NB4 (cell line): Measurements from ENCODE around the gene CSF1R.

Source experiments
- DNase-seq: peaks from one replicate; pipeline ENCODE4 v3.0.0; 2010; ENCODE audit warnings: low read depth
- H3K4me3 ChIP-seq: one replicate; pipeline ENCODE4 v1.5.1; 2011; ENCODE audit warnings: mild to moderate bottlenecking, low read depth, low read length, moderate library complexity
- MYC ChIP-seq: IDR thresholded peaks from 2 replicates; pipeline ENCODE4 v1.6.1; 2011; ENCODE audit warnings: low read depth, low read length
- POLR2A ChIP-seq: IDR thresholded peaks from 2 replicates; pipeline ENCODE4 v1.6.1; 2011; ENCODE audit warnings: mild to moderate bottlenecking; ENCODE audit not compliant: insufficient read length; ENCODE audit errors: extremely low read depth
- TF ChIP-seq, protein P1 (sequence below): IDR thresholded peaks from one replicate; pipeline ENCODE4 v1.5.1; 2012; ENCODE audit warnings: low read depth, low read length
- TF ChIP-seq, protein P2 (sequence below): IDR thresholded peaks from 2 replicates; pipeline ENCODE4 v1.6.1; 2011; ENCODE audit warnings: low read depth, low read length

Gene CSF1R

DNA sequence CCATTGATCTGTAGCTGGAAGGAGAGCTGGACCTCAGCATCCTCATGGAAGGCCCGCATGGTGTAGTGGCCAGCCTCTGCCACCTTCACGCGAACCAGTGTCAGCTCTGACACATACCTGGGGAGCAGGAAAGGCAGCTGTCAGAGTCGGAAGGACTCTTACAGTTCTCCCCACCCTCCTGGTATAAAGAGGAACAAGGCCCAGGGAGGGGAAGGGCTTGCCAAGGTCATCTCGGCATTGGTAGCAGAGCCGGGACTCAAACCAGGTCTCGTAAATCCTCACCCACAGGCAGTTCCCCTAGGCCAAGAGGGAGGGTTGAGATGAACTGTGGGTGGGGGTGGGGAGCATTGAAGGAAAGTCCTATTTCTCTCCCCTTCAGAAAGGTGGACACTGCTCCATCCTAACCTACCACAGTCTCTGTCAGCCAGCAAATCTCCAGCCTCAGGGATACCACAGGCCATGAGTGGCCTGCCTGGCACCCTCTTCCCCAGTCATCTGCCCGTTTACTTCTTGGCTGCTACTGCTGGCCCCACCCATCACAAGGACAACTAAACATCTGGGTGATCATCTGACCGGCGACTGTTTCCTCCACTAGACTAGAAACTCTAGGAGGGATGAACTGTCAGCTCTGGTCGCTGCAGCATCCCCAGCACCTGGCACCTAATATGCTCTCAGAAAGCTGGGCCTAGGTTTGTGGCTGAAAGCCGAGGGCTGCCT is 45.8 kb upstream of the CSF1R start:
- TF ChIP-seq, protein P1, sequence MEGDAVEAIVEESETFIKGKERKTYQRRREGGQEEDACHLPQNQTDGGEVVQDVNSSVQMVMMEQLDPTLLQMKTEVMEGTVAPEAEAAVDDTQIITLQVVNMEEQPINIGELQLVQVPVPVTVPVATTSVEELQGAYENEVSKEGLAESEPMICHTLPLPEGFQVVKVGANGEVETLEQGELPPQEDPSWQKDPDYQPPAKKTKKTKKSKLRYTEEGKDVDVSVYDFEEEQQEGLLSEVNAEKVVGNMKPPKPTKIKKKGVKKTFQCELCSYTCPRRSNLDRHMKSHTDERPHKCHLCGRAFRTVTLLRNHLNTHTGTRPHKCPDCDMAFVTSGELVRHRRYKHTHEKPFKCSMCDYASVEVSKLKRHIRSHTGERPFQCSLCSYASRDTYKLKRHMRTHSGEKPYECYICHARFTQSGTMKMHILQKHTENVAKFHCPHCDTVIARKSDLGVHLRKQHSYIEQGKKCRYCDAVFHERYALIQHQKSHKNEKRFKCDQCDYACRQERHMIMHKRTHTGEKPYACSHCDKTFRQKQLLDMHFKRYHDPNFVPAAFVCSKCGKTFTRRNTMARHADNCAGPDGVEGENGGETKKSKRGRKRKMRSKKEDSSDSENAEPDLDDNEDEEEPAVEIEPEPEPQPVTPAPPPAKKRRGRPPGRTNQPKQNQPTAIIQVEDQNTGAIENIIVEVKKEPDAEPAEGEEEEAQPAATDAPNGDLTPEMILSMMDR, result no peak
- no peak for TF ChIP-seq MYC
- TF ChIP-seq, protein P2, sequence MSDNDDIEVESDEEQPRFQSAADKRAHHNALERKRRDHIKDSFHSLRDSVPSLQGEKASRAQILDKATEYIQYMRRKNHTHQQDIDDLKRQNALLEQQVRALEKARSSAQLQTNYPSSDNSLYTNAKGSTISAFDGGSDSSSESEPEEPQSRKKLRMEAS, result no peak
- no peak for TF ChIP-seq POLR2A

DNA sequence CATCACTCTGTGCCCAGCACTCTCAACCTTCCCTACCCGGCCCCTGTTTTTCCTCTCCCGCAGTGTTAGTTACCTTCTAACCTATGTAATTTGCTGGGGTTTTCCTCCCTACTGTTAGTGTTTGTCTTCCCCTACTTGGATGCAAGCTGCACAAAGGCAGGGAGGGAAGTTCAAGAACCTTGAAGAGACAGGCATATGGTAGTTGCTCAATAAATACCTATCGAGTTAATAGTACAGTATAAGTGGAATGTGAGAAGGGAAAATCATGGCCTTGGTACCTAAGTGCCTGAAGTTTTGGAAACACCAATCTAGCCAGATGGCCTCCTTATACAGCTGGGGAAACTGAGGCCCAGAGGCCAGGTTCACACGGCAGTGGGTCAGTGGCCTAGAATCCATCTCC is 45.1 kb upstream of the CSF1R start:
- TF ChIP-seq, protein P2, result no peak
- TF ChIP-seq MYC (no peak), POLR2A (no peak)
- TF ChIP-seq, protein P1, result no peak
- no peak overlapping the region for H3K4me3 ChIP-seq
- no peak for DNase-seq

More for the DNA sequence above, 45.8 kb upstream of the CSF1R start:
- DNase-seq, result peak; percentile 90
- H3K4me3 ChIP-seq, result no peak overlapping the region

DNA sequence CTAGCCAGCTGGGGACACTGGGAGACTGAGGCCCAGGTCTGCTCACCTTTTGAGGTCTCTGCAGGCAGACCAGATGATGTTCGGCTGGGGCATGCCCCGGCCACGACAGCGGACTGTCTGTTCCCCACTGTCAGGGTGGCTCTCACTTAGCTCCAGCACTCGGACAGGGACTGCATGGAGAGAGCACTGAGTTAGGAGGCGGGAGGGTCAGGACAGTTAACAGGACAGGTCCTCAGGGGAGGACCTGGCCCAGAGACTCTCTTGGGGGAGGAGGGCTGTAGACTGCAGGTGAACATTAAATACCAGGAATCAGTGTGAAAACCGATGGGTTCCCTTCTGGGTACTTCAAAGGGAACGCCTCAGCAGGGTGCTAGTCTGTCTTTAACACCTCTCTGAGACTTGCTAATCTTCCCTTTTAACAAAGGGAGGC is 44.2 kb upstream of the CSF1R start:
- TF ChIP-seq, protein P2, result no peak
- TF ChIP-seq, protein P1, result no peak
- TF ChIP-seq POLR2A (no peak), MYC (no peak)
- no peak for DNase-seq
- no peak overlapping the region for H3K4me3 ChIP-seq

DNA sequence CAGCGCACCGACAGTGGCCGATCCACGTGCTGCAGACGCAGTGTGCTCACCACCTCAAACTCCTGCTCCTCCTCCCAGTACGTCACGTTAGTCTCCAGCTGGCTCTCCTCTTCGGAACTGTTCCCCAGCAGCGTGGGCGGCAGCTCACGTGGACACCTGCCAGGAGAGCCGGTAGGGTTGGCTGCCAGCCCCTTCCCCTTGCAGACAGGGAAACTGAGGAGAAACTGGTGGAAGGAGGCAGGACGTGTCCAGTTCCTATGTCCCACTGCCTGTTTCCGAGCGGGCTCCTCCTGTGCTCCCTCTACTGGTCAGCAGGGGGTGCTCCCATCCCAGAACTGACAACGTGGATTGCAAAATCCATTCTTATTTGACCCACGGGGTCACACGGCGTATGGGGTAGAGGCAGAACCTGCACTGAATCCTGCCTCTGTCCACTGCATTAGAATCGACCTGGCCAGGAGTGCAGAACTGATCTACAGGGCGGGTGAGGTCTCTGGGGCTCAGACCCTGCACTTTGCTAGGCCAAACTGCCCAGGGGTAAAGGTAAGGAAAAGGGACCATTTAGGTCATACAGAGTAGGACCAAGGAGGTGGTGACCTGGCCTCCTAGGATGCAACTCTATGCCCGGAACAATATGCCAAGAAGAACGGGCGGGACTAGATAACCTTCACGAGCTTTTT is 43.6 kb upstream of the CSF1R start:
- TF ChIP-seq, protein P2, result peak; percentile 68
- TF ChIP-seq MYC, result peak; percentile 43; the same call in 1 of the 2 replicates
- TF ChIP-seq, protein P1, result peak; percentile 86
- no peak for TF ChIP-seq POLR2A
- H3K4me3 ChIP-seq, result no peak overlapping the region
- DNase-seq, result peak; percentile 82

DNA sequence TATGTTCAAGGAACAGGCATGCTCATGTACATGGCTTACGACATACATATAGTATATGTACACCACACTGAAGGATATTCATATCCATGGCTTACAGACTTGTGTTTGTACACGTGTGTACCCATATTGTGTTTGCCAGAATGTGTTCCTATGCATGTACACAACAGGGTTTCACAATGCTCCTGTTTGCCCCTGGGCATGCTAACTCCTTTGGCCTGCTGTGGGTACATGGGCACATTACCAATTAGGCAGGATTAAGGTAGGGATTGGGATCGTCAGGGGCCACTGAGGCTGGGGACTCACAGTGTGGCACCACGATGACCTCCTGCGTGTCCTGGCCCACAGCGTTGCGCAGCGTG is 43.1 kb upstream of the CSF1R start:
- DNase-seq, result no peak
- TF ChIP-seq MYC (no peak), POLR2A (no peak)
- TF ChIP-seq, protein P1, result no peak
- TF ChIP-seq, protein P2, result no peak
- H3K4me3 ChIP-seq, result no peak overlapping the region
